CD4-positive, CD25-positive, alpha-beta regulatory T cell (primary cell): ENCODE results near the gene PDGFD. TPM values are rescaled to one million over a fixed set of nuclear protein-coding genes. Genes with fewer than 3 reads are reported as not detected.
A peak's percentile ranks its signal among the peaks of the same experiment; 100 is the strongest.

ENCODE experiments used
- ATAC-seq, 2 donors: fragments of 150-1000 bp; cut with Tn5 transposase; one replicate each; pipeline ENCODE4 v1.10.0; 2021; ENCODE audit warnings: low read depth in 2 of 2, moderate number of reproducible peaks in 2 of 2, moderate library complexity in 1 of 2
- DNase-seq, 3 donors: peaks; one replicate each; pipeline versions ENCODE4 v3.0.0 to v3.0.0-alpha.2; 2012 to 2022; ENCODE audit warnings: mixed read lengths in 1 of 3
- H3K27ac ChIP-seq: one replicate; pipeline ENCODE4 v1.7.0; 2013; ENCODE audit warnings: mild to moderate bottlenecking, low read length; ENCODE audit not compliant: insufficient read depth, poor library complexity, severe bottlenecking
- H3K27me3 ChIP-seq: one replicate; pipeline ENCODE4 v1.7.0; 2013; ENCODE audit warnings: low read length; ENCODE audit not compliant: control insufficient read depth, insufficient read depth
- H3K36me3 ChIP-seq: one replicate; pipeline ENCODE4 v1.7.0; 2013; ENCODE audit warnings: mild to moderate bottlenecking, low read length, moderate library complexity; ENCODE audit not compliant: control insufficient read depth, insufficient read depth
- H3K4me1 ChIP-seq: 2 replicates; pipeline ENCODE4 v1.7.0; 2013; ENCODE audit warnings: mild to moderate bottlenecking, low read length; ENCODE audit not compliant: insufficient read depth, control insufficient read depth, poor library complexity, severe bottlenecking
- H3K4me3 ChIP-seq: one replicate; pipeline ENCODE4 v1.7.0; 2013; ENCODE audit warnings: low read depth, mild to moderate bottlenecking, low read length, moderate library complexity
- H3K9me3 ChIP-seq, 2 experiments: 1 replicate in 1 of 2; 2 replicates in 1 of 2; pipeline ENCODE4 v1.7.0; 2013; ENCODE audit warnings: low read length in 2 of 2, mild to moderate bottlenecking in 1 of 2, moderate library complexity in 1 of 2; ENCODE audit not compliant: control insufficient read depth in 2 of 2
- H3K27ac Mint-ChIP-seq, 3 donors: one replicate each; pipeline ENCODE4 v1.8.0; 2020 to 2022; ENCODE audit warnings: mild to moderate bottlenecking in 3 of 3, mixed read lengths in 3 of 3, moderate library complexity in 2 of 3
- H3K27me3 Mint-ChIP-seq: one replicate; pipeline ENCODE4 v1.8.0; 2022; ENCODE audit warnings: mild to moderate bottlenecking, mixed read lengths
- H3K36me3 Mint-ChIP-seq: one replicate; pipeline ENCODE4 v1.8.0; 2020; ENCODE audit warnings: mixed read lengths
- H3K4me1 Mint-ChIP-seq, 4 donors: one replicate each; pipeline ENCODE4 v1.8.0; 2020 to 2022; ENCODE audit warnings: mixed read lengths in 4 of 4, mild to moderate bottlenecking in 1 of 4
- H3K4me3 Mint-ChIP-seq, 4 donors: one replicate each; pipeline ENCODE4 v1.8.0; 2020 to 2022; ENCODE audit warnings: mild to moderate bottlenecking in 4 of 4, mixed read lengths in 4 of 4, moderate library complexity in 3 of 4
- H3K9me3 Mint-ChIP-seq, 7 donors: one replicate each; pipeline ENCODE4 v1.8.0; 2020 to 2022; ENCODE audit warnings: mixed read lengths in 7 of 7, mild to moderate bottlenecking in 3 of 7, moderate library complexity in 2 of 7
- polyA plus RNA-seq, 4 donors: library from polyadenylated mRNA; unstranded; fragments of 300-500 nt; fragmentation: Illumina TruSeq; gene quantifications; one replicate each; pipeline ENCODE4 v1.2.3, GENCODE V29; 2021
- total RNA-seq: library from RNA; stranded (reverse); gene quantifications from one replicate; pipeline ENCODE4 v1.2.3, GENCODE V29; 2022

The PDGFD gene
- total RNA-seq (not detected), polyA plus RNA-seq (under 1 TPM in 1 of 4 donors, not detected in 3; 0.05 TPM)

- Histone ChIP-seq H3K4me3 (no peak within 1 kb of the TSS), H3K27ac (no peak within 1 kb of the TSS), H3K4me1 (peaks cover 4% of the 10 kb centered on the region), H3K9me3 (no peaks in the 10 kb centered on the region), H3K36me3 (no peaks in the 10 kb centered on the region), H3K27me3 (peaks cover 6% of the 10 kb centered on the region)
- H3K9me3 Mint-ChIP-seq, result peaks cover 0 to 1% (median 0%) of the 10 kb centered on the region in 7 donors
- peaks cover 0 to 3% (median 0%) of the 10 kb centered on the region in 4 donors for H3K4me1 Mint-ChIP-seq
- H3K36me3 Mint-ChIP-seq, result no peaks in the 10 kb centered on the region
- ATAC-seq (peak; percentile 20 to 25), DNase-seq (peak in 1 of 3 donors; percentile 13)
- H3K27me3 Mint-ChIP-seq, result peaks cover 15% of the 10 kb centered on the region
- no peak within 1 kb of the TSS for H3K27ac Mint-ChIP-seq
- H3K4me3 Mint-ChIP-seq, result peak within 1 kb of the TSS in 2 of 4 donors; percentile 38 to 58
These were observed at the start of gene PDGFD for GRCh38 chr11:104164028-104164520. PDGFD (minus strand) TSS chr11:104164147.

GRCh38 chr11:104206936-104207335 lies 43.0 kb upstream of the PDGFD start:
- Histone ChIP-seq H3K27me3 (no peaks in the 10 kb centered on the region), H3K4me3 (no peak overlapping the region), H3K4me1 (no peaks in the 10 kb centered on the region), H3K36me3 (no peaks in the 10 kb centered on the region), H3K27ac (no peak overlapping the region), H3K9me3 (no peaks in the 10 kb centered on the region)
- peaks cover 0 to 7% (median 3%) of the 10 kb centered on the region in 7 donors for H3K9me3 Mint-ChIP-seq
- no peaks in the 10 kb centered on the region for H3K4me1 Mint-ChIP-seq
- H3K36me3 Mint-ChIP-seq, result no peaks in the 10 kb centered on the region
- H3K27ac Mint-ChIP-seq, result no peak overlapping the region
- H3K4me3 Mint-ChIP-seq, result no peak overlapping the region
- DNase-seq (no peak), ATAC-seq (no peak)
- no peaks in the 10 kb centered on the region for H3K27me3 Mint-ChIP-seq

- H3K27ac Mint-ChIP-seq, result no peak overlapping the region
- H3K4me3 Mint-ChIP-seq, result no peak overlapping the region
- Histone ChIP-seq H3K27ac (no peak overlapping the region), H3K4me1 (no peaks in the 10 kb centered on the region), H3K36me3 (no peaks in the 10 kb centered on the region), H3K4me3 (no peak overlapping the region), H3K9me3 (no peaks in the 10 kb centered on the region), H3K27me3 (no peaks in the 10 kb centered on the region)
- ATAC-seq (no peak), DNase-seq (no peak)
- H3K27me3 Mint-ChIP-seq, result no peaks in the 10 kb centered on the region
- no peaks in the 10 kb centered on the region for H3K4me1 Mint-ChIP-seq
- H3K9me3 Mint-ChIP-seq, result peaks cover 0 to 4% (median 0%) of the 10 kb centered on the region in 7 donors
- H3K36me3 Mint-ChIP-seq, result no peaks in the 10 kb centered on the region
These were observed 41.9 kb upstream of the PDGFD start for GRCh38 chr11:104205838-104206237.

- no peak overlapping the region for H3K4me3 ChIP-seq
- no peaks in the 10 kb centered on the region for H3K36me3 Mint-ChIP-seq
- no peaks in the 10 kb centered on the region for H3K27me3 ChIP-seq
- H3K9me3 Mint-ChIP-seq, result peaks cover 0 to 7% (median 0%) of the 10 kb centered on the region in 7 donors
- no peak overlapping the region for H3K4me3 Mint-ChIP-seq
- ATAC-seq, result no peak
- no peaks in the 10 kb centered on the region for H3K4me1 Mint-ChIP-seq
- DNase-seq, result no peak
- H3K27me3 Mint-ChIP-seq, result no peaks in the 10 kb centered on the region
- no peak overlapping the region for H3K27ac ChIP-seq
- no peaks in the 10 kb centered on the region for H3K9me3 ChIP-seq
- no peak overlapping the region for H3K27ac Mint-ChIP-seq
- H3K4me1 ChIP-seq, result no peaks in the 10 kb centered on the region
- no peaks in the 10 kb centered on the region for H3K36me3 ChIP-seq
These were observed 36.7 kb upstream of the PDGFD start for GRCh38 chr11:104200688-104201087.

GRCh38 chr11:104199053-104199452 lies 35.1 kb upstream of the PDGFD start:
- DNase-seq (no peak), ATAC-seq (no peak)
- Mint-ChIP-seq H3K36me3 (no peaks in the 10 kb centered on the region), H3K4me1 (no peaks in the 10 kb centered on the region), H3K27me3 (no peaks in the 10 kb centered on the region), H3K27ac (no peak overlapping the region), H3K9me3 (peaks cover 0 to 7% (median 0%) of the 10 kb centered on the region in 7 donors), H3K4me3 (no peak overlapping the region)
- H3K9me3 ChIP-seq, result no peaks in the 10 kb centered on the region
- H3K4me1 ChIP-seq, result no peaks in the 10 kb centered on the region
- H3K27me3 ChIP-seq, result no peaks in the 10 kb centered on the region
- H3K27ac ChIP-seq, result no peak overlapping the region
- H3K36me3 ChIP-seq, result no peaks in the 10 kb centered on the region
- no peak overlapping the region for H3K4me3 ChIP-seq

- Mint-ChIP-seq H3K36me3 (no peaks in the 10 kb centered on the region), H3K27ac (no peak overlapping the region), H3K4me3 (no peak overlapping the region), H3K4me1 (no peaks in the 10 kb centered on the region), H3K27me3 (no peaks in the 10 kb centered on the region), H3K9me3 (peaks cover 0 to 6% (median 0%) of the 10 kb centered on the region in 7 donors)
- DNase-seq (no peak), ATAC-seq (no peak)
- Histone ChIP-seq H3K36me3 (no peaks in the 10 kb centered on the region), H3K27me3 (no peaks in the 10 kb centered on the region), H3K9me3 (no peaks in the 10 kb centered on the region), H3K27ac (no peak overlapping the region), H3K4me1 (no peaks in the 10 kb centered on the region), H3K4me3 (no peak overlapping the region)
These were observed 34.6 kb upstream of the PDGFD start for GRCh38 chr11:104198576-104198975.

GRCh38 chr11:104191124-104191523 lies 27.2 kb upstream of the PDGFD start:
- Histone ChIP-seq H3K27me3 (no peaks in the 10 kb centered on the region), H3K27ac (no peak overlapping the region), H3K4me3 (no peak overlapping the region), H3K4me1 (no peaks in the 10 kb centered on the region), H3K9me3 (no peaks in the 10 kb centered on the region), H3K36me3 (no peaks in the 10 kb centered on the region)
- Mint-ChIP-seq H3K36me3 (no peaks in the 10 kb centered on the region), H3K9me3 (no peaks in the 10 kb centered on the region), H3K4me3 (no peak overlapping the region), H3K27ac (no peak overlapping the region), H3K27me3 (peaks cover 4% of the 10 kb centered on the region), H3K4me1 (no peaks in the 10 kb centered on the region)
- ATAC-seq, result no peak
- no peak for DNase-seq

- Histone ChIP-seq H3K4me3 (no peak overlapping the region), H3K27me3 (no peaks in the 10 kb centered on the region), H3K27ac (no peak overlapping the region), H3K4me1 (no peaks in the 10 kb centered on the region), H3K9me3 (no peaks in the 10 kb centered on the region), H3K36me3 (no peaks in the 10 kb centered on the region)
- Mint-ChIP-seq H3K27me3 (peaks cover 8% of the 10 kb centered on the region), H3K27ac (no peak overlapping the region), H3K36me3 (no peaks in the 10 kb centered on the region), H3K4me1 (no peaks in the 10 kb centered on the region), H3K9me3 (no peaks in the 10 kb centered on the region), H3K4me3 (no peak overlapping the region)
- no peak for DNase-seq
- no peak for ATAC-seq
These were observed 19.6 kb upstream of the PDGFD start for GRCh38 chr11:104183593-104183992.
